Fibroblast of mammary gland (primary cell): ENCODE data around the gene CPN1.
"Not testable (repeated sequence)": the region's sequence is repeated elsewhere in the genome, so short reads cannot be mapped to it uniquely, and the experiment has no call there.

ENCODE experiments used
- DNase-seq: peaks from one replicate; pipeline ENCODE4 v3.0.0-alpha.2; 2010; ENCODE audit warnings: low read depth
- H3K4me3 ChIP-seq: 2 replicates; pipeline ENCODE4 v1.5.1; 2011; ENCODE audit warnings: low read depth, mild to moderate bottlenecking, low read length, moderate library complexity; ENCODE audit not compliant: control insufficient read depth
- TF ChIP-seq, protein P1 (sequence below): conservative IDR thresholded peaks from 2 replicates; pipeline ENCODE4 v1.5.1; 2011; ENCODE audit warnings: low read depth, low read length, inconsistent platforms; ENCODE audit not compliant: control insufficient read depth, insufficient read depth

Gene CPN1

GRCh38 chr10:100081075-100082001, at the start of gene CPN1:
Gene CPN1 (minus strand): TSS chr10:100081869. CDS start chr10:100081625, 244 bp downstream.
- H3K4me3 ChIP-seq: no peak within 1 kb of the TSS
- TF ChIP-seq, protein P1, sequence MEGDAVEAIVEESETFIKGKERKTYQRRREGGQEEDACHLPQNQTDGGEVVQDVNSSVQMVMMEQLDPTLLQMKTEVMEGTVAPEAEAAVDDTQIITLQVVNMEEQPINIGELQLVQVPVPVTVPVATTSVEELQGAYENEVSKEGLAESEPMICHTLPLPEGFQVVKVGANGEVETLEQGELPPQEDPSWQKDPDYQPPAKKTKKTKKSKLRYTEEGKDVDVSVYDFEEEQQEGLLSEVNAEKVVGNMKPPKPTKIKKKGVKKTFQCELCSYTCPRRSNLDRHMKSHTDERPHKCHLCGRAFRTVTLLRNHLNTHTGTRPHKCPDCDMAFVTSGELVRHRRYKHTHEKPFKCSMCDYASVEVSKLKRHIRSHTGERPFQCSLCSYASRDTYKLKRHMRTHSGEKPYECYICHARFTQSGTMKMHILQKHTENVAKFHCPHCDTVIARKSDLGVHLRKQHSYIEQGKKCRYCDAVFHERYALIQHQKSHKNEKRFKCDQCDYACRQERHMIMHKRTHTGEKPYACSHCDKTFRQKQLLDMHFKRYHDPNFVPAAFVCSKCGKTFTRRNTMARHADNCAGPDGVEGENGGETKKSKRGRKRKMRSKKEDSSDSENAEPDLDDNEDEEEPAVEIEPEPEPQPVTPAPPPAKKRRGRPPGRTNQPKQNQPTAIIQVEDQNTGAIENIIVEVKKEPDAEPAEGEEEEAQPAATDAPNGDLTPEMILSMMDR: no peak
- DNase-seq: no peak

GRCh38 chr10:100130831-100131230, 49.2 kb upstream of the CPN1 start:
- DNase-seq: no peak
- TF ChIP-seq, protein P1: no peak
- H3K4me3 ChIP-seq: no peak overlapping the region

DNA sequence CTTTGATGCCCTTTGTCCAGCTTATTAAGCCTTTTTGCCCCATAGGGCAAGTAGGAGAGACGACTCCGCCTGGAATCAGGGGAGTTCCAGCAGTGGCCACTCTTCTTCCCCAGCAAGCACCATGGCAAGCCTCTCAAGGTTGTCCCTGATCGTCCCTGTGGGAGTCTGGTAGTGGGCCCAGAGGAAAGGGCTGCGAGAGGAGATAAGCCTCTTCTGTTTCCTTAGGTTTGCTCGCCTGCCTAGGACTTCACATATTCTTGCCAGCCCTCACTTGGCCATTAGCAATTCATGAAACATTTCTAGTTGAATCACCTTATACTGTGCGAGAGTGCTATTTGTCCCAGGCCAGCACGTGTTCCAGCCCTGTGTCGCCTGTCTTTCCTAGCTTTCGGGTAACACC, 47.8 kb upstream of the CPN1 start:
- no peak for DNase-seq
- no peak overlapping the region for H3K4me3 ChIP-seq
- TF ChIP-seq, protein P1: no peak

GRCh38 chr10:100128951-100129350, 47.3 kb upstream of the CPN1 start:
- H3K4me3 ChIP-seq: no peak overlapping the region
- no peak for DNase-seq
- TF ChIP-seq, protein P1: no peak

DNA sequence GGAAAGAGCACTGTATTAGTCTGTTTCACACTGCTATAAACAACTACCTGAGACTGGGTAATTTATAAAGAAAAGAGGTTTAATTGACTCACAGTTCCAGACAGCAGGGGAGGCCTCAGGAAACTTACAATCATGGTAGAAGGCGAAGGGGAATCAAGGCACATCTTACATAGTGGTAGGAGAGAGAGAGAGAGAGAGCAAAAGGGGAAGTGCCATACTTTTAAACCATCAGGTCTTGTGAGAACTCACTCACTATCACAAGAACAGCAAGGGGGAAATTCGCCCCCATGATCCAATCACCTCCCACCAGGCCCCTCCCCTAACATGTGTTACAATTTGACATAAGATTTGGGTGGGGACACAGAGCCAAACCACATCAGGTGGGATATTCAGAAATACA, 43.7 kb upstream of the CPN1 start:
- not testable (repeated sequence) for H3K4me3 ChIP-seq, DNase-seq

GRCh38 chr10:100124097-100124496, 42.4 kb upstream of the CPN1 start:
- H3K4me3 ChIP-seq: no peak overlapping the region
- DNase-seq: no peak
- TF ChIP-seq, protein P1: no peak

- no peak overlapping the region for H3K4me3 ChIP-seq
- TF ChIP-seq, protein P1: no peak
- no peak for DNase-seq
These were observed 41.1 kb upstream of the CPN1 start for GRCh38 chr10:100122780-100123179.
